Activated T-cell treated with anti-CD3 and anti-CD28 coated beads for 24 hours (primary cell): ENCODE data around the gene PRDM2.
"Not testable (repeated sequence)": the region's sequence is repeated elsewhere in the genome, so short reads cannot be mapped to it uniquely, and the experiment has no call there.

ENCODE experiments used
- DNase-seq: peaks from one replicate; pipeline ENCODE4 v3.0.0-alpha.2; 2020; ENCODE audit warnings: low read depth

The PRDM2 gene

GRCh38 chr1:13700521-13701270 lies 708 bp downstream of the PRDM2 start:
- DNase-seq, result peak; percentile 30

GRCh38 chr1:13701271-13701640 lies 1.3 kb downstream of the PRDM2 start:
- DNase-seq, result no peak

- DNase-seq, result peak; percentile 20
Observed at GRCh38 chr1:13702425-13703127, 2.6 kb downstream of the PRDM2 start.

- DNase-seq, result no peak
Observed at GRCh38 chr1:13703128-13703513, 3.1 kb downstream of the PRDM2 start.

- DNase-seq, result no peak
Observed at GRCh38 chr1:13703558-13704490, 3.8 kb downstream of the PRDM2 start.

GRCh38 chr1:13706046-13706445 lies 6.1 kb downstream of the PRDM2 start:
- no peak for DNase-seq

- no peak for DNase-seq
Observed at GRCh38 chr1:13707164-13707563, 7.2 kb downstream of the PRDM2 start.

GRCh38 chr1:13708380-13708982 lies 8.5 kb downstream of the PRDM2 start:
- DNase-seq, result no peak

- DNase-seq, result no peak
Observed at GRCh38 chr1:13710086-13710485, 10.1 kb downstream of the PRDM2 start.

GRCh38 chr1:13714851-13715250 lies 14.9 kb downstream of the PRDM2 start:
- DNase-seq, result no peak

GRCh38 chr1:13715616-13716287 lies 15.8 kb downstream of the PRDM2 start:
- not testable (repeated sequence) for DNase-seq

- no peak for DNase-seq
Observed at GRCh38 chr1:13722808-13723360, 22.9 kb downstream of the PRDM2 start.

- DNase-seq, result no peak
Observed at GRCh38 chr1:13723810-13724209, 23.8 kb downstream of the PRDM2 start.

GRCh38 chr1:13725714-13726175 lies 25.8 kb downstream of the PRDM2 start:
- DNase-seq, result peak; percentile 32

GRCh38 chr1:13728091-13728715 lies 28.2 kb downstream of the PRDM2 start:
- no peak for DNase-seq

GRCh38 chr1:13730291-13730690 lies 30.3 kb downstream of the PRDM2 start:
- no peak for DNase-seq

- DNase-seq, result peak; percentile 72
Observed at GRCh38 chr1:13730751-13731482, 30.9 kb downstream of the PRDM2 start.

GRCh38 chr1:13731897-13732296 lies 31.9 kb downstream of the PRDM2 start:
- DNase-seq, result no peak

- no peak for DNase-seq
Observed at GRCh38 chr1:13732971-13733667, 33.1 kb downstream of the PRDM2 start.
